MM.1S (cell line): ENCODE data around the gene CHID1.

ENCODE experiments used
- DNase-seq: peaks from one replicate; pipeline ENCODE4 v3.0.0-alpha.2; 2015
- H2AFZ ChIP-seq: fragments of 300-600 bp; sonication (generic); 2 replicates; pipeline ENCODE4 v1.6.0; 2016; ENCODE audit warnings: antibody characterized with exemption, low read length
- H3F3A ChIP-seq: fragments of 300-600 bp; sonication (generic); 2 replicates; pipeline ENCODE4 v1.6.1; 2016; ENCODE audit warnings: mild to moderate bottlenecking, antibody characterized with exemption, low read length, moderate library complexity, mixed read lengths; ENCODE audit not compliant: insufficient read depth
- H3K27ac ChIP-seq: fragments of 300-600 bp; sonication (generic); 2 replicates; pipeline ENCODE4 v1.5.1; 2016; ENCODE audit warnings: mild to moderate bottlenecking, low read length
- H3K27me3 ChIP-seq: fragments of 300-600 bp; sonication (generic); replicated peaks from 2 replicates; pipeline ENCODE4 v1.6.0; 2016; ENCODE audit warnings: low read length; ENCODE audit not compliant: insufficient read depth
- H3K36me3 ChIP-seq: fragments of 300-600 bp; sonication (generic); replicated peaks from 2 replicates; pipeline ENCODE4 v1.6.1; 2016; ENCODE audit warnings: mild to moderate bottlenecking, low read length, mixed read lengths; ENCODE audit not compliant: insufficient read depth
- H3K4me1 ChIP-seq: fragments of 300-600 bp; sonication (generic); 2 replicates; pipeline ENCODE4 v1.6.1; 2016; ENCODE audit warnings: low read length, mixed read lengths
- H3K4me2 ChIP-seq: fragments of 300-600 bp; sonication (generic); 2 replicates; pipeline ENCODE4 v1.6.0; 2016; ENCODE audit warnings: low read depth, low read length
- H3K4me3 ChIP-seq: fragments of 300-600 bp; sonication (generic); 2 replicates; pipeline ENCODE4 v1.5.1; 2016; ENCODE audit warnings: low read length, mixed read lengths
- H3K79me2 ChIP-seq: fragments of 300-600 bp; sonication (generic); 2 replicates; pipeline ENCODE4 v1.6.1; 2016; ENCODE audit warnings: mixed run types, low read length, mixed read lengths
- H3K9ac ChIP-seq: fragments of 300-600 bp; sonication (generic); 2 replicates; pipeline ENCODE4 v1.6.1; 2016; ENCODE audit warnings: low read length, mixed read lengths
- H3K9me2 ChIP-seq: fragments of 300-600 bp; sonication (generic); replicated peaks from 2 replicates; pipeline ENCODE4 v1.6.1; 2016; ENCODE audit warnings: mild to moderate bottlenecking, low read length, mixed read lengths; ENCODE audit not compliant: insufficient read depth
- H3K9me3 ChIP-seq: fragments of 300-600 bp; sonication (generic); replicated peaks from 2 replicates; pipeline ENCODE4 v1.6.1; 2016; ENCODE audit warnings: mild to moderate bottlenecking, low read length, mixed read lengths; ENCODE audit not compliant: insufficient read depth
- H4K20me1 ChIP-seq: fragments of 300-600 bp; sonication (generic); 2 replicates; pipeline ENCODE4 v1.6.1; 2016; ENCODE audit warnings: mild to moderate bottlenecking, low read length, moderate library complexity, mixed read lengths; ENCODE audit not compliant: insufficient read depth
- EZH2 ChIP-seq: fragments of 300-600 bp; sonication (generic); optimal IDR thresholded peaks from 2 replicates; pipeline ENCODE3; 2017; ENCODE audit warnings: low read depth, mild to moderate bottlenecking, antibody characterized with exemption, low read length, mixed read lengths
- EZH2phosphoT487 ChIP-seq: fragments of 300-600 bp; sonication (generic); IDR thresholded peaks from 2 replicates; pipeline ENCODE4 v1.6.1; 2018; ENCODE audit warnings: antibody characterized with exemption, low read length
- TF ChIP-seq, protein P1 (sequence below): fragments of 300-600 bp; sonication (generic); IDR thresholded peaks from 2 replicates; pipeline ENCODE4 v1.5.1; 2016; ENCODE audit warnings: antibody characterized with exemption, low read length, mixed read lengths

CHID1 gene

DNA sequence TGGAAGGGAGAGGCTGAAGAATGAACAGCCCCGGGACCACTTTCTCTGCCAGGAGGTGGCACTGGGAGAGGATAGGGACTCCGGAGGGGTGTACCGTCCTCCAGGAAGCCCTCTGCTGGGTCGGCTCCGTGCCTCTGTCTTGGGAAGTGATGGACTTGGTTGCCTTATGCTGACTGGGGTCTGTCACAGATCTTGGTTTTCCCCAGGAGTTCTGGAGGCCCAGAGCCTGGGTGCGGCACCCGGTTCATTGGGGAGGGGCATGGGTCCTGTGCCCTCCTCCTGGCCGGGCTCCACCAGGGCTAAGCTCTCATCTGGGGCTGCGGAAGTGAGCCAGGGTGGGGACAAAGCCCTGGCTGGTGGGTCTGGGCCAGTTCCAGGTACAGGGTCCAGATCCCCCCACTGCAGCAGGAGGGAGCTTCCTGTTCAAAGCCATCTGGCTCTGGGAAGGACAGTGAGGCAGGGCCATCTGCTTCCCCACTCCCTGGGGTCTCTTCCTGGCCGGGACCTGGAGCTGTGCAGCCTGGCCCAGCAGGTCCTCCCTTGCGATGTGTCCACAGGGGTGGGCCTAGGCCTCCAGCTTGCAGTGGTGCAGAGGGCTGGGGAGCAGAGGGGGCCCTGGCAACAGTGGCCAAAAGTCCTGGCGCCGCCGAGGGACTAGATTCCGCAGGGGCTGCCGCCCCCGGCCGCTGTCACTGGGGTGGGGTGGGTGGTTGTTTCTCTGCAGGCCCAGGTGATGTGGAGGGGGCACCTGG, 14.0 kb upstream of the CHID1 start:
- H3K79me2 ChIP-seq = peaks cover 29% of the 10 kb centered on the region
- no peak for DNase-seq
- H3K4me1 ChIP-seq = peaks cover 26% of the 10 kb centered on the region
- TF ChIP-seq EZH2phosphoT487 (no peak), EZH2 (no peak)
- TF ChIP-seq, protein P1, sequence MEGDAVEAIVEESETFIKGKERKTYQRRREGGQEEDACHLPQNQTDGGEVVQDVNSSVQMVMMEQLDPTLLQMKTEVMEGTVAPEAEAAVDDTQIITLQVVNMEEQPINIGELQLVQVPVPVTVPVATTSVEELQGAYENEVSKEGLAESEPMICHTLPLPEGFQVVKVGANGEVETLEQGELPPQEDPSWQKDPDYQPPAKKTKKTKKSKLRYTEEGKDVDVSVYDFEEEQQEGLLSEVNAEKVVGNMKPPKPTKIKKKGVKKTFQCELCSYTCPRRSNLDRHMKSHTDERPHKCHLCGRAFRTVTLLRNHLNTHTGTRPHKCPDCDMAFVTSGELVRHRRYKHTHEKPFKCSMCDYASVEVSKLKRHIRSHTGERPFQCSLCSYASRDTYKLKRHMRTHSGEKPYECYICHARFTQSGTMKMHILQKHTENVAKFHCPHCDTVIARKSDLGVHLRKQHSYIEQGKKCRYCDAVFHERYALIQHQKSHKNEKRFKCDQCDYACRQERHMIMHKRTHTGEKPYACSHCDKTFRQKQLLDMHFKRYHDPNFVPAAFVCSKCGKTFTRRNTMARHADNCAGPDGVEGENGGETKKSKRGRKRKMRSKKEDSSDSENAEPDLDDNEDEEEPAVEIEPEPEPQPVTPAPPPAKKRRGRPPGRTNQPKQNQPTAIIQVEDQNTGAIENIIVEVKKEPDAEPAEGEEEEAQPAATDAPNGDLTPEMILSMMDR = no peak
- H3K9me3 ChIP-seq = no peaks in the 10 kb centered on the region
- no peak overlapping the region for H3K27ac ChIP-seq
- H3K36me3 ChIP-seq = no peaks in the 10 kb centered on the region
- no peaks in the 10 kb centered on the region for H3K27me3 ChIP-seq
- H3F3A ChIP-seq = peaks cover 27% of the 10 kb centered on the region
- no peaks in the 10 kb centered on the region for H3K9me2 ChIP-seq
- no peak overlapping the region for H3K4me3 ChIP-seq
- no peak overlapping the region for H2AFZ ChIP-seq
- no peaks in the 10 kb centered on the region; the same call in 1 of the 2 replicates for H4K20me1 ChIP-seq
- H3K9ac ChIP-seq = no peak overlapping the region
- no peak overlapping the region for H3K4me2 ChIP-seq

DNA sequence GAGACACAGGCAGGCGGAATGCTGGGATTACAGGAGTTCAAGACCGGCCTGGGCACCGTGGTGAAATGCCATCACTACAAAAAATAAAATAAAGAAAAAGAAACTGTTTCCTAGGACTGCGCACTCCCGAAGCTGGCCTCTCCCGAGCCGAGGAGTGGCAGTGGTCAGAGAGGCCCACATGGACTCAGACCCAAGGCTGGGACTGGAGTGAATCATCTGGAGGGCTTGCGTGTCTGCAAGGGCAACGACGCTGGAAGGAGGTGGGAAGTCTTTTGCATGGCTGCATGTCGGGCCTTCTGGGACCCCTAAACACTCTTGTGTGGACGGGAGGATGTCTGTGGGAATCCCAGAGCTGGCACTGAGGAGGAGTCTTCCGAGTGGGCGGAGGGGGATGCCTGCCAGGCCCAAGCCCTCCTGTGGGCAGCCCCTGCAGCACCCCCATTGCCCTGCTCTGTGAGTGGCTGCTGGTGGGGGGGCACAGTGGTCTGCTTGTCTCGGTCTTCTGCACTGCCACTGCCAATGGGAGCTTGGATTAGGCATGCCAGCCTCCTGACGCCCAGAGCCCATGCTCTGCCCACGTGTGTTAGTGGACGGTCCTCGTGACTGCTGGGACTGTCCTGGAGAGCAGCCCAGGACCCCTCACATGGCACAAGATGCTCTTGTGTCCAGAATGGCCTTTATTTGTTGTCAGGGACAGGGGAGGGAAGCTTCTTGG, 13.2 kb upstream of the CHID1 start:
- no peak overlapping the region for H3K9ac ChIP-seq
- H3K79me2 ChIP-seq = peaks cover 22% of the 10 kb centered on the region
- no peak for TF ChIP-seq EZH2phosphoT487
- TF ChIP-seq, protein P1 = no peak
- TF ChIP-seq EZH2 = no peak
- H3K27ac ChIP-seq = no peak overlapping the region
- no peaks in the 10 kb centered on the region; the same call in 1 of the 2 replicates for H4K20me1 ChIP-seq
- peaks cover 25% of the 10 kb centered on the region for H3K4me1 ChIP-seq
- no peak overlapping the region for H3K4me2 ChIP-seq
- no peaks in the 10 kb centered on the region for H3K9me3 ChIP-seq
- H2AFZ ChIP-seq = no peak overlapping the region
- no peak overlapping the region for H3K4me3 ChIP-seq
- H3F3A ChIP-seq = peaks cover 26% of the 10 kb centered on the region
- no peaks in the 10 kb centered on the region for H3K27me3 ChIP-seq
- no peaks in the 10 kb centered on the region for H3K36me3 ChIP-seq
- no peaks in the 10 kb centered on the region for H3K9me2 ChIP-seq
- no peak for DNase-seq

DNA sequence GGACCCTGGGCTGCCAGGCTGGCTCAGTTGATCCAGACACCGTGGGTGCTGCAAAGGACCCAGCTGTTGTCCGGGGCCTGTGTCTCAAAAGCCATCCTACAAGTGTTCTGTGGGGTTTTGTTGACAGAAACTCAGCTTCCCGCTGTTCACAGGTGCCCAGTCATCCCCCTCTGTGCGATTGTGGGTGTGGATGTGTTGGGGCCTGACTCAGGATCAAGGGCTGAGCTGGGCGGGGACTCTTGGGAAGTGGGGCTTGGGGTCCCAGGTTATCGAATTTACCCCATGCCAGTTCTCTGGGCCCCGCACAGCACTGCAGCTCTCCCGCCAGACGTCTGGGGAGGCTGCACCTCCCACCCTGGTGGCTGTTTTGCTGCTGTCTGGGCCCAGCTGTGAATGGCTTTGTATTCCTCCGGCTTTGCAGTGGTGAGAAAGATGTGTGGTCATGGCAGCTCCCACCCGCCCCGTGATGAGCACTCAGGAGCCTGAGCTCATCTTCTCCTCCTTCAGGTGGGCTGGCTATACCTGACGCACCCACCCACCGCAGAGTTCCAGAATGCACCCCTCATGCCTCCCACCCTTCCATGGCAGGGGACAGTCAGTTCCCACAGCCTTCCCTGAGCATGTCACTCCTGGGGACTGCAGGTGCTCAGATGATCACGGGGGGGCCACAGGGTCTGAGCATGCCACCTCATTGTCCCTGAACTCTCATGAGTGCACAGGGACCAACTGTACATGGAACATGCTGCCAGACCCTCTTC, 11.5 kb upstream of the CHID1 start:
- Histone ChIP-seq H4K20me1 (no peaks in the 10 kb centered on the region), H3K4me1 (peaks cover 9% of the 10 kb centered on the region), H3K4me2 (no peak overlapping the region), H3F3A (peaks cover 9% of the 10 kb centered on the region), H3K79me2 (peaks cover 10% of the 10 kb centered on the region), H3K27me3 (no peaks in the 10 kb centered on the region), H3K9ac (no peak overlapping the region), H3K36me3 (no peaks in the 10 kb centered on the region), H3K9me3 (no peaks in the 10 kb centered on the region), H3K9me2 (no peaks in the 10 kb centered on the region), H3K27ac (no peak overlapping the region), H2AFZ (no peak overlapping the region), H3K4me3 (no peak overlapping the region)
- no peak for DNase-seq
- TF ChIP-seq, protein P1 = no peak
- no peak for TF ChIP-seq EZH2phosphoT487
- TF ChIP-seq EZH2 = no peak
